A549 treated with DMSO at 1 μM for 4 hours (cell line): Measurements from ENCODE around the gene OR2L3. TPM values are rescaled to one million over a fixed set of nuclear protein-coding genes. Genes with fewer than 3 reads are reported as not detected.

Source experiments
- total RNA-seq: library from RNA; stranded (reverse); fragments of 200-300 nt; extraction: Qiagen RNA extraction; gene quantifications from 5 replicates; pipeline ENCODE4 v1.2.3, GENCODE V29; 2022; ENCODE audit warnings: low read depth

The OR2L3 gene, protein sequence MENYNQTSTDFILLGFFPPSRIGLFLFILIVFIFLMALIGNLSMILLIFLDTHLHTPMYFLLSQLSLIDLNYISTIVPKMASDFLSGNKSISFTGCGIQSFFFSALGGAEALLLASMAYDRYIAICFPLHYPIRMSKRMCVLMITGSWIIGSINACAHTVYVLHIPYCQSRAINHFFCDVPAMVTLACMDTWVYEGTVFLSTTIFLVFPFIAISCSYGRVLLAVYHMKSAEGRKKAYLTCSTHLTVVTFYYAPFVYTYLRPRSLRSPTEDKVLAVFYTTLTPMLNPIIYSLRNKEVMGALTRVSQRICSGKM
- total RNA-seq, result not detected in 5 replicates

DNA sequence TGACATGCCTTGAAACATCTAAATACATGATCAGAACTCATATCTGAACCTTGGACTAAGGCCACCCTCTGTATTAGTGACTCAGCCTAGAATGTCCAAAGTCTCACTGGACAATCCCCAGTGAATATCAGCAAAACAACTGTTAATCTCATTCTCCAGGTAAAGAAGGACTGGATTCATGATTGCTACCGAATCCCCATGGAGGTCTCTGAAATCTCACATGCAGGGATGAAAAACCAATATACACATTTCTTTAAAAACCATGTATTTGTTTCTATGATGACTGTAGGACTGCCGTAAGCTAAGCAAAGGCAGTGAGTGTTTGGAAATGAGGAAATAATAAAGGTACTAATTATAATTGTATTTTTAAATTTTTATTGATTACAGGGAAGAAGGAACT is at the start of gene OR2L3:
TSS of gene OR2L3 (plus strand) at position 301 of the 400 bp plus-strand sequence. CDS start 13,846 bp downstream, outside the sequence.

DNA sequence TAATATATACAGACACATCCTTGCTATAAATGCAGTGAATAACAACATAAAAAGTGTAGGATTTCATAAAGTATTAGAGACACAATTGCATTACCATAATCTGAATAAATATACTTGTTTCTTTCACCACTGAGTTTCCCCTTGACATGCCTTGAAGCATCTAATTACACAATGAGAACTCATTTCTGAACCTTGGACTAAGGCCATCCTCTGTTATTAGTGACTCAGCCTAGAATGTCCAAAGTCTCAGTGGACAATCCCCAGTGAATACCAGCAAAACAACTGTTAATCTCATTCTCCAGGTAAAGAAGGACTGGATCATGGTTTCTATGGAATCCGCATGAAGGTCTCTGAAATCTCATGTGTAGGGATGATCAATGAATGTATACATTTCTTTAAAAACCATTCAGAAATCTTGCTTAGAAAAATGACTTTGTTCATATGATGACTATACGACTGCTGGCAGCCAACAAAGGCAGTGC is 33.4 kb upstream of the OR2L3 start, which contains the start of gene OR2L5:
TSS of gene OR2L5 (plus strand) at position 432 of the 482 bp plus-strand sequence. CDS start 8,288 bp downstream, outside the sequence.

DNA sequence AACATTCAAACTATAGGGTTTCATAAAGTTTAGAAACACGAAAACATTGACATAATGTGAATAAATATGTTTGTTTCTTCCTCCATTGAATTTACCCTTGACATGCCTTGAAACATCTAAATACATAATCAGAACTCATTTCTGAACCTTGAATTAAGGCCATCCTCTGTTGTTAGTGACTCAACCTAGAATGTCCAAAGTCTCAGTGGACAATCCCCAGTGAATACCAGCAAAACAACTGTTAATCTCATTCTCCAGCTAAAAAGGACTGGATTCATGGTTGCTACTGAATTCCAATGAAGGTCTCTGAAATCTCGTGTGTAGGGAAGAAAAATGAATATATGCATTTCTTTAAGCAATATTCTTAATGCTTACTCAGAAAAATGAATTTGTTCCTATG is 16.9 kb upstream of the OR2L3 start, which contains the start of gene OR2L2:
TSS of gene OR2L2 (plus strand) at position 301 of the 400 bp plus-strand sequence. CDS start 8,198 bp downstream, outside the sequence.

DNA sequence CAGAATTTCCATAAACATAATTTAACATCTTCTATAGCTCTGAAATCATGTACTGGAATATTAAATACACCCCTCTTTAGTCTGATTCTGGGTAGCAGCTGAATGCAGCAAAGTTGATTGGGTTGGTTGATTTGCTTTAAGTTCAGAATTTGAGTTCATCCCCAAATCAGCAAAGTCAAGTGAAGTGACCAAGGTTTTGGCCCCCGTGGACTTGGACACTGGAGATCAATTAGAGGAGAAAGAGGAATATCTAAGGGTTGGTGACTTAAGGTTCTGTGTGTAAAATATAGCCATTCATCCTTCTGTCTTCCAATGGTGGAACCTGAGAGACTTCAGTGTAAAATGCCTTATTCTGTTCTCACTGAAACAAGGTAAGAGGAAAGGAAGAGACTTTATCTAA is 48.2 kb downstream of the OR2L3 start, which contains the start of gene OR2L13:
TSS of gene OR2L13 (plus strand) at position 301 of the 400 bp plus-strand sequence. CDS start 4,192 bp downstream, outside the sequence.

Other genes starting within 250 kb of the OR2L3 start
- not detected in 5 replicates for gene OR14A16, start 222.7 kb upstream of the OR2L3 start, total RNA-seq
- gene OR11L1, start 204.9 kb upstream of the OR2L3 start, total RNA-seq, result not detected in 5 replicates
- not detected in 5 replicates for gene TRIM58, start 189.6 kb upstream of the OR2L3 start, total RNA-seq
- gene OR2W3, start 151.2 kb upstream of the OR2L3 start, total RNA-seq, result not detected in 5 replicates
- not detected in 5 replicates for gene OR2T8, start 126.6 kb upstream of the OR2L3 start, total RNA-seq
- gene OR2AJ1, start 121.9 kb upstream of the OR2L3 start, total RNA-seq, result not detected in 5 replicates
- gene OR2L8, start 98.0 kb upstream of the OR2L3 start, total RNA-seq, result not detected in 5 replicates
- gene OR2AK2, start 81.6 kb upstream of the OR2L3 start, total RNA-seq, result not detected in 5 replicates
- gene OR2L5, start 33.2 kb upstream of the OR2L3 start, total RNA-seq, result not detected in 5 replicates
- gene OR2L2, start 16.8 kb upstream of the OR2L3 start, total RNA-seq, result not detected in 5 replicates
- gene OR2L13, start 48.3 kb downstream of the OR2L3 start, total RNA-seq, result not detected in 5 replicates
- gene OR2M5, start 98.3 kb downstream of the OR2L3 start, total RNA-seq, result not detected in 5 replicates
- gene OR2M2, start 128.0 kb downstream of the OR2L3 start, total RNA-seq, result not detected in 5 replicates
- not detected in 5 replicates for gene OR2M3, start 150.4 kb downstream of the OR2L3 start, total RNA-seq
- not detected in 5 replicates for gene OR2M4, start 184.6 kb downstream of the OR2L3 start, total RNA-seq
- not detected in 5 replicates for gene OR2T33, start 231.1 kb downstream of the OR2L3 start, total RNA-seq